Testis (tissue), 2 donors: Measurements from ENCODE around the gene ZFYVE28.

ENCODE experiments used
- CTCF ChIP-seq, 3 experiments: fragments of 450-650 bp in 2 of 3; fragments of 200-600 bp in 1 of 3; sonication (generic) in 1 of 3; IDR thresholded peaks; one replicate each; pipeline ENCODE4 v1.5.1; 2016 to 2019; ENCODE audit warnings: antibody characterized with exemption in 3 of 3, mild to moderate bottlenecking in 2 of 3, moderate library complexity in 1 of 3
- POLR2A ChIP-seq: fragments of 450-650 bp; IDR thresholded peaks from one replicate; pipeline ENCODE4 v1.6.1; 2017; ENCODE audit warnings: antibody characterized with exemption, mild to moderate bottlenecking, moderate library complexity

GRCh38 chr4:2304877-2305561 lies 113.4 kb downstream of the ZFYVE28 start:
- TF ChIP-seq CTCF (IDR thresholded peaks at IDR 0.05) (no peak), POLR2A (no peak)
